ENCODE data around the gene SLCO1B1. TPM values are rescaled to one million over a fixed set of nuclear protein-coding genes. Genes with fewer than 3 reads are reported as not detected.
"Not testable (repeated sequence)": the region's sequence is repeated elsewhere in the genome, so short reads cannot be mapped to it uniquely, and the experiment has no call there.

Gene SLCO1B1
- total RNA-seq, 2 donors from 2014 or later: not detected

DNA sequence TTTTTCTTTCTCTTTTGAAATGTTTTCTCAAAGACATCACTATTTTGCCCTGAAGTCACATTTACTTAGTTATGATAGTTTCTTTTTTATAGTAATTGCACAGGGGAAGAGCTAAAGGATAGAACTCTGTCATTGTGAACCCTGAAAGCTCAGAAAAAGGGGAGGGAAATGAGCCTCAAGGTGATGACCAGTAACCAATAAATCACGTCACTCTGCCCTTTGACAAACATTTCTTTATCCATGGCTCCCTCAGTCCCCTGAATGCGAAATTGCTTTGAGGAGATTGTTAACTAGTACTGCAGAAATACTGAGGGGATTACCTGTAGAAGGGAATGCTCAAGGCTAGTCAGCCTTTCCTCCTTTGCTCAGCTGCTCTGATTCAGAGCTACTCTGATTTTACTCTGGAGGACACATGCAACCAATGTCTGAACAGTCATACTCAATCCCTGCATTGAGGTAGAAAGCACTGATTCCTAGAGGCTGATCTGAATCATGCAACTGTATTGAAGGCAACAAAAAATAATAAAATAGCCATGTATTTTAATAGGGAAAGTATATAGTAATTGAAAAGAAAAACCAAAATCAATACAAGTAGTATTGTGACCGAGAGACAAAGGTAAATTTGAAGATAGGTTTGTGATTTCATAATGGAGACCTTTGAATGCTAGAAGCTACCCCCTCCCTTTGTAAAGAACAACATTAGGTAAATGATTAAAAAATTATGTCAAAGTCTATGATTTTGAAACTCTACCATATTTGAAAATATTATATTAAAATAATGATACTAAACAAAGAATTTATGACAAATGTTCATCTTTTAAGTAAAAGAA, 24.7 kb downstream of the SLCO1B1 start:
- no peaks in the 10 kb centered on the region for H3K27me3 Mint-ChIP-seq (ENCODE audit: low read depth)
- H3K4me3 Mint-ChIP-seq: no peak overlapping the region
- no peaks in the 10 kb centered on the region for H3K9me3 Mint-ChIP-seq
- no peak for ATAC-seq (replicated peaks in 1 of 2)
- H3K36me3 Mint-ChIP-seq (ENCODE audit: insufficient read depth in 2 of 2): no peaks in the 10 kb centered on the region
- H3K27ac Mint-ChIP-seq: no peak overlapping the region
- H3K4me1 Mint-ChIP-seq (ENCODE audit: low read depth): no peaks in the 10 kb centered on the region
- no peak for DNase-seq

GRCh38 chr12:21165048-21165447, 34.1 kb downstream of the SLCO1B1 start:
- H3K27ac Mint-ChIP-seq: no peak overlapping the region
- no peaks in the 10 kb centered on the region for H3K27me3 Mint-ChIP-seq (ENCODE audit: low read depth)
- H3K4me1 Mint-ChIP-seq (ENCODE audit: low read depth): no peaks in the 10 kb centered on the region
- no peak for ATAC-seq (replicated peaks in 1 of 2)
- H3K36me3 Mint-ChIP-seq (ENCODE audit: insufficient read depth in 2 of 2): peaks cover 0 to 1% of the 10 kb centered on the region in 2 donors
- no peak overlapping the region for H3K4me3 Mint-ChIP-seq
- peaks cover 0 to 3% of the 10 kb centered on the region in 2 donors for H3K9me3 Mint-ChIP-seq
- no peak for DNase-seq

GRCh38 chr12:21169878-21170472, 39.0 kb downstream of the SLCO1B1 start:
- Mint-ChIP-seq H3K4me1 (ENCODE audit: low read depth) (no peaks in the 10 kb centered on the region), H3K27me3 (ENCODE audit: low read depth) (no peaks in the 10 kb centered on the region), H3K36me3 (ENCODE audit: insufficient read depth in 2 of 2) (peaks cover 0 to 1% of the 10 kb centered on the region in 2 donors), H3K9me3 (peaks cover 0 to 3% of the 10 kb centered on the region in 2 donors), H3K4me3 (no peak overlapping the region), H3K27ac (no peak overlapping the region)
- ATAC-seq (replicated peaks in 1 of 2) (no peak), DNase-seq (peak; percentile 17 to 42)

- H3K4me3 Mint-ChIP-seq: no peak overlapping the region
- H3K36me3 Mint-ChIP-seq (ENCODE audit: insufficient read depth in 2 of 2): peaks cover 0 to 1% of the 10 kb centered on the region in 2 donors
- H3K9me3 Mint-ChIP-seq: peaks cover 0 to 1% of the 10 kb centered on the region in 2 donors
- no peak for DNase-seq
- no peaks in the 10 kb centered on the region for H3K4me1 Mint-ChIP-seq (ENCODE audit: low read depth)
- no peak for ATAC-seq (replicated peaks in 1 of 2)
- H3K27me3 Mint-ChIP-seq (ENCODE audit: low read depth): no peaks in the 10 kb centered on the region
- no peak overlapping the region for H3K27ac Mint-ChIP-seq
Observed at GRCh38 chr12:21172079-21172478, 41.1 kb downstream of the SLCO1B1 start.

DNA sequence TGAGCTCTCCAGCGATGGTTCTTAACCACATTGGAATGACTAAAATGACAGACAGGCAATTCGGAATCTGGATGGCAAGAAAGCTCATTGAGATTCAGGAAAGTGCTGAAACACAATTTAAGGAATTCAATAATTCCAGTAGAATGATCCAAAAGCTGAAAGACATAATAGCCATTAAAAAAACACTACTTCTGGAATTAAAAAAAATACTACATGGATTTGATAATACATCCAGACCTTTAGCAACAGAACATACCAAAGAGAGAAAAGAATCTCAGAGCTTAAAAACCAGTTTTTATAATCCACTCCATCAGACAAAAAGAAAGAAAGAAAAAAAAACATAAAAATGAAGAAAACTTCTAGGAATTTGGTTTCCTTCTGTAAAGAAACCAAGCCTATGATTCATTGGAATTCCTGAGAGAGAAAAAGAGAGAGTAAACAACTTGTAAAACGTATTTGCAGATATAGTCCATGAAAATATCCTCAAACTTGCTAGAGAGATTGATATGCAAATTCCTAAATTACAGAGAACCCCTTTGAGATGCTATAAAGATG, 52.8 kb downstream of the SLCO1B1 start:
- Mint-ChIP-seq H3K9me3 (no peaks in the 10 kb centered on the region), H3K27me3 (ENCODE audit: low read depth) (no peaks in the 10 kb centered on the region), H3K27ac (no peak overlapping the region), H3K36me3 (ENCODE audit: insufficient read depth in 2 of 2) (no peaks in the 10 kb centered on the region), H3K4me1 (ENCODE audit: low read depth) (no peaks in the 10 kb centered on the region), H3K4me3 (no peak overlapping the region)
- DNase-seq: no peak
- ATAC-seq (replicated peaks in 1 of 2): no peak

GRCh38 chr12:21190016-21190415, 59.0 kb downstream of the SLCO1B1 start:
- Mint-ChIP-seq H3K27ac (no peak overlapping the region), H3K9me3 (peaks cover 0 to 2% of the 10 kb centered on the region in 2 donors), H3K36me3 (ENCODE audit: insufficient read depth in 2 of 2) (no peaks in the 10 kb centered on the region), H3K4me3 (no peak overlapping the region), H3K4me1 (ENCODE audit: low read depth) (no peaks in the 10 kb centered on the region), H3K27me3 (ENCODE audit: low read depth) (no peaks in the 10 kb centered on the region)
- no peak for ATAC-seq (replicated peaks in 1 of 2)
- no peak for DNase-seq

GRCh38 chr12:21214433-21214832, 83.4 kb downstream of the SLCO1B1 start:
- not testable (repeated sequence) for H3K4me3 Mint-ChIP-seq; H3K4me1 Mint-ChIP-seq (ENCODE audit: low read depth); H3K27ac Mint-ChIP-seq; H3K36me3 Mint-ChIP-seq (ENCODE audit: insufficient read depth in 2 of 2); ATAC-seq (replicated peaks in 1 of 2); DNase-seq; H3K9me3 Mint-ChIP-seq; H3K27me3 Mint-ChIP-seq (ENCODE audit: low read depth)

DNA sequence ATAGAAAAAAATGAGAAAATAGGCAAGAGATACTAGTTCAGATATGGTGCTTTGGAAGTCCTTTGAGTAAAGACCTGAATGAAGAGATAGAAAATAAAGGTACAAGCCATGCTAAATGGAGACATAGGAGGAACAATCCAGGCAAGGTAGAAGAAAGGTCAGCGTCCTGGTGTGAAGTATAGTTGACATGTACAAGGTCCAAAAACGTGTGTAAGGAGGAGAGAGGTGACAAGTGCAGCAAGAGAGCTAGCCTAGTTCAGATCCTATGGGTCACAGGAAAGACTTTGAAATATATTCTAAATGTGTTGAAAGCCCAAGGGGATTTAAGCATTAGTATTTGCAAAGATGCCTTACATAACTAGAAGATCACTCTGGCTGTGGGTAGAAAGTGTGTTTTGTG, 88.2 kb downstream of the SLCO1B1 start:
- H3K9me3 Mint-ChIP-seq: peaks cover 0 to 2% of the 10 kb centered on the region in 2 donors
- no peaks in the 10 kb centered on the region for H3K4me1 Mint-ChIP-seq (ENCODE audit: low read depth)
- ATAC-seq (replicated peaks in 1 of 2): no peak
- DNase-seq: no peak
- no peak overlapping the region for H3K27ac Mint-ChIP-seq
- no peaks in the 10 kb centered on the region for H3K36me3 Mint-ChIP-seq (ENCODE audit: insufficient read depth in 2 of 2)
- no peaks in the 10 kb centered on the region for H3K27me3 Mint-ChIP-seq (ENCODE audit: low read depth)
- no peak overlapping the region for H3K4me3 Mint-ChIP-seq

DNA sequence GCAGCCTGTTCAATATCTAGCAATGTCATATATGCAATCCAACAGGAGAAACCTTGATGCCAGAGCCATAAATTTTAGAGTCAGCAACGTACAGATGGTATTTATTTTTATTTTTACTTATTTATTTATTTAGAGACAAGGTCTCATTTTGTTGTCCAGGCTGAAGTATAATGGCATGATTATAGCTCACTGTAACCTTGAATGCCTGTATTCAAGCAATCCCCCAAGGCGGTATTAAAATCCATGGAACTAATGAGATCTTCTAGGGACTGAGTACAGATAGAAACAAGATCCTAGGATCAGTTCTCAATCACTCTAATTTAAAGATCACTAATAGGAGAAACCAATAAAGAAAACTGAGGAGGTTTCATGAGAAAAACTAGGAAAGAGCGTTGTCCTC, 89.3 kb downstream of the SLCO1B1 start:
- Mint-ChIP-seq H3K9me3 (no peaks in the 10 kb centered on the region), H3K4me1 (ENCODE audit: low read depth) (no peaks in the 10 kb centered on the region)

DNA sequence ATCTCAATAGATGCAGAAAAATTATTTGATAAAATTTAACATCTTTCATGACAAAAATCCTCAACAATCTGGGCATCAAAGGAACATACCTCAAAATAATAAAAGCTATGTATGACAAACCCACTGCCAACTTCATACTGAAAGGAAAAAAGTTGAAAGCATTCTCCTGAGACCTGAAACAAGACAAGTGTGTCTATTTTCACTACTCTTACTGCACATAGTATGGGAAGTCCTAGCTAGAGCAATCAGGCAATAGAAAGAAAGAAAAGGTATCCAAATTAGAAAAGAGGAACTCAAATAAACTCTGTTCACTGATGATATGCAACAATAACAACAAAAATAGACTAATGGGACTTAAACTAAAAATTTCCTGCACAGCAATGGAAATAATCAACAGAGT, 90.1 kb downstream of the SLCO1B1 start:
- Mint-ChIP-seq H3K4me1 (ENCODE audit: low read depth) (no peaks in the 10 kb centered on the region), H3K27ac (no peak overlapping the region), H3K36me3 (ENCODE audit: insufficient read depth in 2 of 2) (no peaks in the 10 kb centered on the region), H3K27me3 (ENCODE audit: low read depth) (no peaks in the 10 kb centered on the region), H3K4me3 (no peak overlapping the region), H3K9me3 (no peaks in the 10 kb centered on the region)
- ATAC-seq (replicated peaks in 1 of 2): no peak
- DNase-seq: no peak

More for the DNA sequence above, 89.3 kb downstream of the SLCO1B1 start:
- H3K27me3 Mint-ChIP-seq (ENCODE audit: low read depth): no peaks in the 10 kb centered on the region
- ATAC-seq (replicated peaks in 1 of 2): no peak
- H3K36me3 Mint-ChIP-seq (ENCODE audit: insufficient read depth in 2 of 2): no peaks in the 10 kb centered on the region
- H3K27ac Mint-ChIP-seq: no peak overlapping the region
- H3K4me3 Mint-ChIP-seq: no peak overlapping the region
- no peak for DNase-seq

DNA sequence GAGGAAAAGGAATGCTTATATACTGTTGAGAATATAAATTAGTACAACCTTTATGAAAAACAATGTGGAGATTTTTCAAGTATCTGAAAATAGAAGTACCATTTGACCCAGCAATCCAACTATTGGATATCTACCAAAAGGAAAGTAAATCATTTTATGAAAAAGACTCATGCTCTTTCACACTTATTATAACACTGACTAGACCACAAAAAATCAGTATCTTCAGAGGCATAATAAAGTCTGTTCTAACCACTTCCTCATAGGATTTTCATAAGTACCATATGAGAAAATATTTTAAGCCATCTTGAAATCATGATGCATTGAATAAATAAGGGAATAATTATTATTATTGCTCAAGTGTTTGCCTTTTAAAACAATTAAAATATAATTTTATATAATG, 90.8 kb downstream of the SLCO1B1 start:
- Mint-ChIP-seq H3K27me3 (ENCODE audit: low read depth) (no peaks in the 10 kb centered on the region), H3K4me3 (no peak overlapping the region), H3K4me1 (ENCODE audit: low read depth) (no peaks in the 10 kb centered on the region), H3K27ac (no peak overlapping the region), H3K9me3 (no peaks in the 10 kb centered on the region), H3K36me3 (ENCODE audit: insufficient read depth in 2 of 2) (no peaks in the 10 kb centered on the region)
- DNase-seq: no peak
- no peak for ATAC-seq (replicated peaks in 1 of 2)

GRCh38 chr12:21223930-21224329, 92.9 kb downstream of the SLCO1B1 start:
- H3K4me1 Mint-ChIP-seq (ENCODE audit: low read depth): no peaks in the 10 kb centered on the region
- H3K27ac Mint-ChIP-seq: no peak overlapping the region
- H3K36me3 Mint-ChIP-seq (ENCODE audit: insufficient read depth in 2 of 2): no peaks in the 10 kb centered on the region
- no peaks in the 10 kb centered on the region for H3K9me3 Mint-ChIP-seq
- ATAC-seq (replicated peaks in 1 of 2) (no peak), DNase-seq (no peak)
- no peaks in the 10 kb centered on the region for H3K27me3 Mint-ChIP-seq (ENCODE audit: low read depth)
- H3K4me3 Mint-ChIP-seq: no peak overlapping the region

DNA sequence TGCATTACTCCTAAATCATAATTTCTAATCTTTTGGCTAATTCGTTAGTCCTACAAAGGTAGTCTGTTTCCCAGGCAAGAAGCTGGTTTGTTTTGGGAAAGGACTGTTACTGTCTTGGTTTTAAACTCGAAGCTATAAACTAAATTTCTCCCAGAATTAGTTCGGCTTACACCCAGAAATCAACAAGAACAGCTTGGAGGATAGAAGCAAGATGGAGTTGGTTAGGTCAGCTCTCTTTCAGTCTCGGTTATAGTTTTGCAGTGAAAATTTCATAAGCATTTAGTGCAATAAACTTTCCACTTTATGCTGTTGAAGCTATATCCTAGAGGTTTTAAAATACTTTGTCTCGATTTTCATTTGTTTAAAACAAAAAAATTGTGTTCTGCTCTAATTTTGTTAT, 103.4 kb downstream of the SLCO1B1 start:
- H3K4me3 Mint-ChIP-seq: no peak overlapping the region
- H3K4me1 Mint-ChIP-seq (ENCODE audit: low read depth): no peaks in the 10 kb centered on the region
- H3K27me3 Mint-ChIP-seq (ENCODE audit: low read depth): no peaks in the 10 kb centered on the region
- H3K27ac Mint-ChIP-seq: no peak overlapping the region
- no peak for DNase-seq
- no peaks in the 10 kb centered on the region for H3K9me3 Mint-ChIP-seq
- no peak for ATAC-seq (replicated peaks in 1 of 2)
- H3K36me3 Mint-ChIP-seq (ENCODE audit: insufficient read depth in 2 of 2): no peaks in the 10 kb centered on the region
